Gastrocnemius medialis (tissue), 4 donors: Measurements from ENCODE around the gene TNFRSF6B. TPM values are rescaled to one million over a fixed set of nuclear protein-coding genes. Genes with fewer than 3 reads are reported as not detected.
"Not testable (repeated sequence)": the region's sequence is repeated elsewhere in the genome, so short reads cannot be mapped to it uniquely, and the experiment has no call there.

Source experiments
- ATAC-seq, 2 donors: fragments of 150-250 bp; one replicate each; pipeline ENCODE4 v1.9.1; 2016
- DNase-seq, 2 donors: peaks; one replicate each; pipeline ENCODE4 v3.0.0-alpha.2; 2019
- H3K27ac ChIP-seq, 4 donors: fragments of 200-600 bp; sonication (generic); 1 replicate in 1 of 4; 2 replicates in 3 of 4; pipeline ENCODE4 v1.5.1; 2016 to 2018; ENCODE audit warnings: mild to moderate bottlenecking in 2 of 4, moderate library complexity in 1 of 4
- H3K27me3 ChIP-seq, 3 donors: fragments of 200-600 bp; sonication (generic) in 2 of 3; 1 replicate in 1 of 3; 2 replicates in 2 of 3; pipeline versions ENCODE4 v1.5.1 to v1.6.0; 2016 to 2019; ENCODE audit warnings: mild to moderate bottlenecking in 1 of 3, moderate library complexity in 1 of 3
- H3K36me3 ChIP-seq, 2 donors: fragments of 200-600 bp; sonication (generic) in 1 of 2; one replicate each; pipeline ENCODE4 v1.5.1; 2017 to 2018
- H3K4me1 ChIP-seq, 2 donors: fragments of 200-600 bp; sonication (generic) in 1 of 2; one replicate each; pipeline ENCODE4 v1.5.1; 2016 to 2017; ENCODE audit warnings: mild to moderate bottlenecking in 2 of 2
- H3K4me3 ChIP-seq, 4 donors: fragments of 200-600 bp; sonication (generic) in 3 of 4; 1 replicate in 1 of 4; 2 replicates in 3 of 4; pipeline ENCODE4 v1.5.1; 2016 to 2019; ENCODE audit warnings: mild to moderate bottlenecking in 2 of 4
- H3K9me3 ChIP-seq, 3 donors: fragments of 200-600 bp; sonication (generic) in 2 of 3; 1 replicate in 1 of 3; 2 replicates in 2 of 3; pipeline ENCODE4 v1.5.1; 2016 to 2019
- POLR2A ChIP-seq, 2 donors: fragments of 450-650 bp; IDR thresholded peaks; one replicate each; pipeline ENCODE4 v1.6.1; 2017; ENCODE audit warnings: antibody characterized with exemption in 2 of 2, mild to moderate bottlenecking in 2 of 2, moderate library complexity in 2 of 2
- in situ Hi-C, 4 donors: fragments of 200-750 bp; cut with MboI; loops; one replicate each; pipeline versions ENCODE4 v1.15.0 to v1.8.0; 2017; ENCODE audit warnings: low sequenced_read_pairs in 4 of 4
- intact Hi-C: fragments of 100-400 bp; cut with DNase I; formaldehyde crosslinking; loops from one replicate; pipeline ENCODE4 v1.15.1; 2023; ENCODE audit warnings: low total_unique reads
- total RNA-seq, 4 donors: library from RNA; depleted of rRNA; stranded (reverse); fragments of >200 nt; gene quantifications; one replicate each; pipeline versions ENCODE4 v1.1.0 to v1.2.3, GENCODE V29; 2016
- TF ChIP-seq, protein P1 (sequence below), 5 experiments: fragments of 450-650 bp in 3 of 5; fragments of 200-600 bp in 2 of 5; sonication (generic) in 2 of 5; IDR thresholded peaks in 4 of 5; conservative IDR thresholded peaks in 1 of 5; 1 replicate in 4 of 5; 2 replicates in 1 of 5; pipeline ENCODE4 v1.5.1; 2016 to 2019; ENCODE audit warnings: antibody characterized with exemption in 5 of 5, mild to moderate bottlenecking in 3 of 5, moderate library complexity in 3 of 5

TNFRSF6B gene
- total RNA-seq, 4 donors from 2014 or later: 1.2 to 4.8 (median 3.1) TPM

DNA sequence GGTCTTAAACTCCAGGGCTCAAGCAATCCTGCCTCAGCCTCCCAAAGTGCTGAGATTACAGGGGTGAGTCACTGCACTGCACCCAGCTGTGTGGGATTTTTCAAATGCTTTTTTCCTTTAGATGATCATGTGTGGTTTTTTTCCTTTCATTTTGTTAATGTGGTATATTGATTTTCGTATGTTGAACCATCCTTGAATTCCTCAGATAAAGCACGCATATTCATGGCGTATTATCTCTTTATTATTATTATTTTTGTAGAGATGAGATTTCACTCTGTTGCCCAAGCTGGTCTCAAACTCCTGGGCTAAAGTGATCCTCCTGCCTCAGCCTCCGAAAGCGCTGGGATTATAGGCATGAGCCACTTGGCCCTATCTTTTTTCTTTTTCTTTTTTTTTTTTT lies 18.4 kb downstream of the TNFRSF6B start:
- in situ Hi-C loops: loop anchor here in 1 of 4 donors (10.0 kb wide), 1 partner anchor 60 kb away; the partner anchor contains the start of genes RTEL1 and STMN3
- TF ChIP-seq, protein P1, sequence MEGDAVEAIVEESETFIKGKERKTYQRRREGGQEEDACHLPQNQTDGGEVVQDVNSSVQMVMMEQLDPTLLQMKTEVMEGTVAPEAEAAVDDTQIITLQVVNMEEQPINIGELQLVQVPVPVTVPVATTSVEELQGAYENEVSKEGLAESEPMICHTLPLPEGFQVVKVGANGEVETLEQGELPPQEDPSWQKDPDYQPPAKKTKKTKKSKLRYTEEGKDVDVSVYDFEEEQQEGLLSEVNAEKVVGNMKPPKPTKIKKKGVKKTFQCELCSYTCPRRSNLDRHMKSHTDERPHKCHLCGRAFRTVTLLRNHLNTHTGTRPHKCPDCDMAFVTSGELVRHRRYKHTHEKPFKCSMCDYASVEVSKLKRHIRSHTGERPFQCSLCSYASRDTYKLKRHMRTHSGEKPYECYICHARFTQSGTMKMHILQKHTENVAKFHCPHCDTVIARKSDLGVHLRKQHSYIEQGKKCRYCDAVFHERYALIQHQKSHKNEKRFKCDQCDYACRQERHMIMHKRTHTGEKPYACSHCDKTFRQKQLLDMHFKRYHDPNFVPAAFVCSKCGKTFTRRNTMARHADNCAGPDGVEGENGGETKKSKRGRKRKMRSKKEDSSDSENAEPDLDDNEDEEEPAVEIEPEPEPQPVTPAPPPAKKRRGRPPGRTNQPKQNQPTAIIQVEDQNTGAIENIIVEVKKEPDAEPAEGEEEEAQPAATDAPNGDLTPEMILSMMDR (IDR thresholded peaks at IDR 0.05 in 4 of 5, conservative IDR thresholded peaks at IDR 0.05 in 1 of 5): no peak
- no peak for TF ChIP-seq POLR2A (IDR thresholded peaks at IDR 0.05)
- no peaks in the 10 kb centered on the region for H3K4me1 ChIP-seq
- DNase-seq (no peak), ATAC-seq (no peak)
- H3K27ac ChIP-seq: no peak overlapping the region
- no peaks in the 10 kb centered on the region for H3K9me3 ChIP-seq
- intact Hi-C loops: no loop called here
- H3K27me3 ChIP-seq: no peaks in the 10 kb centered on the region
- H3K36me3 ChIP-seq: peaks cover 0 to 65% of the 10 kb centered on the region in 2 donors
- no peak overlapping the region for H3K4me3 ChIP-seq

DNA sequence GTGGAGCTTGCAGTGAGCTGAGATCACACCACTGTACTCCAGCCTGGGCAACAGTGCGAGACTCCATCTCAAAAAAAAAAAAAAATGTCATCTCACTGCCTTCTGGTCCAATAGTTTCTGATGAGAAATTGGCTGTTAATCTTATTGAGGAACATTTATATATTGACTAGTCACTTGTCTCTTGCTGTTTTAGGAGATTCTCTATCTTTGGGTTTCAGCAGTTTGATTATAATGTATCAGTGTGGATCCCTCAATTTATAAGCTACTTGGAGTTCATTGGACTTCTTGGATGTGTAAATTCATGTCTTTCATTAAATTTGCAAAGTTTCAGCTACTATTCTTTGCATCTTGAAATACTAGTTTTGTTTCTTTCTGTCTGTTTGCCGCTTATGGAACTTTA lies 22.5 kb downstream of the TNFRSF6B start:
- intact Hi-C loops: no loop called here
- ATAC-seq (no peak), DNase-seq (no peak)
- Histone ChIP-seq H3K4me1 (no peaks in the 10 kb centered on the region), H3K4me3 (no peak overlapping the region), H3K9me3 (no peaks in the 10 kb centered on the region), H3K27me3 (no peaks in the 10 kb centered on the region), H3K27ac (no peak overlapping the region), H3K36me3 (peaks cover 0 to 60% of the 10 kb centered on the region in 2 donors)
- TF ChIP-seq, protein P1 (IDR thresholded peaks at IDR 0.05 in 4 of 5, conservative IDR thresholded peaks at IDR 0.05 in 1 of 5): no peak
- TF ChIP-seq POLR2A (IDR thresholded peaks at IDR 0.05): no peak
- in situ Hi-C loops: loop anchor here in 1 of 4 donors (10.0 kb wide), 1 partner anchor 64 kb away; the partner anchor contains the start of genes RTEL1 and STMN3

DNA sequence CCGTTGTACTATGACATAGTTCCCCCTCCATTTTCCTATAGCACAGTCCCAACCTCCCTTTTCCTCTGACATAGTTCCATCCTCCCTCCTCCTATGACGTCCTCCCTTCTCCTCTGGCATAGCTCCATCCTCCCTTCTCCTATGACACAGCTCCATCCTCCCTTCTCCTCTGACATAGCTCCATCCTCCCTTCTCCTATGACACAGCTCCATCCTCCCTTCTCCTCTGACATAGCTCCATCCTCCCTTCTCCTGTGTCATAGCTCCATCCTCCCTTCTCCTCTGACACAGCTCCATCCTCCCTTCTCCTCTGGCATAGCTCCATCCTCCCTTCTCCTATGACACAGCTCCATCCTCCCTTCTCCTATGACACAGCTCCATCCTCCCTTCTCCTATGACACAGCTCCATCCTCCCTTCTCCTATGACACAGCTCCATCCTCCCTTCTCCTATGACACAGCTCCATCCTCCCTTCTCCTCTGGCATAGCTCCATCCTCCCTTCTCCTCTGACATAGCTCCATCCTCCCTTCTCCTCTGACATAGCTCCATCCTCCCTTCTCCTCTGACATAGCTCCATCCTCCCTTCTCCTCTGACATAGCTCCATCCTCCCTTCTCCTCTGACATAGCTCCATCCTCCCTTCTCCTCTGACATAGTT lies 26.6 kb downstream of the TNFRSF6B start:
- H3K4me3 ChIP-seq, ATAC-seq: not testable (repeated sequence)
- peaks cover 0 to 40% of the 10 kb centered on the region in 2 donors for H3K36me3 ChIP-seq

DNA sequence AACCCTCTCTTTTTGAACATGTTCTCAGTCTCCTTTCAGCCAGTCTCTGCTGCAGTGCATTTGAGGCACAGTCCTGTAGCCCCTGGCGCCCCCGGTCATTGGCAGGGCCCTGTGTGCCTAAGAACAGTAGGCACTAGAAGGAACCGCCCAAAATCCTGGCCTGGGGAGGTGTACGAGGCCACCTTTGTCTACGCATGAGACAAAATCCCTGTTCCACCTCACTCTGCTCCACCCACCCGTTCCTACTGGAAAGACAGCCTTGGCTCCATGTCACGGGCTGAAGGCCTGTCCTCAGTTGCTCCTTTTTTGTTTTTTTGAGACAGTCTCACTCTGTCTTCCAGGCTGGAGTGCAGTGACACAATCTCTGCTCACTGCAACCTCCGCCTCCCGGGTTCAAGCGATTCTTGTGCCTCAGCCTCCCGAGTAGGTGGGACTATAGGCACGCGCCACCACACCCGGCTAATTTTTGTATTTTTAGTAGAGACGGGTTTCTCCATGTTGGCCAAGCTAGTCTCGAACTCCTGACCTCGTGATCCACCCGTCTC lies 33.8 kb downstream of the TNFRSF6B start:
- H3K27me3 ChIP-seq, H3K9me3 ChIP-seq, ATAC-seq, H3K27ac ChIP-seq, DNase-seq, H3K4me1 ChIP-seq, intact Hi-C loops, H3K4me3 ChIP-seq, in situ Hi-C loops: not testable (repeated sequence)
- H3K36me3 ChIP-seq: peaks cover 0 to 29% of the 10 kb centered on the region in 2 donors

More for the DNA sequence above, 26.6 kb downstream of the TNFRSF6B start:
- DNase-seq, H3K4me1 ChIP-seq, H3K27me3 ChIP-seq, H3K27ac ChIP-seq, H3K9me3 ChIP-seq, intact Hi-C loops, in situ Hi-C loops: not testable (repeated sequence)

DNA sequence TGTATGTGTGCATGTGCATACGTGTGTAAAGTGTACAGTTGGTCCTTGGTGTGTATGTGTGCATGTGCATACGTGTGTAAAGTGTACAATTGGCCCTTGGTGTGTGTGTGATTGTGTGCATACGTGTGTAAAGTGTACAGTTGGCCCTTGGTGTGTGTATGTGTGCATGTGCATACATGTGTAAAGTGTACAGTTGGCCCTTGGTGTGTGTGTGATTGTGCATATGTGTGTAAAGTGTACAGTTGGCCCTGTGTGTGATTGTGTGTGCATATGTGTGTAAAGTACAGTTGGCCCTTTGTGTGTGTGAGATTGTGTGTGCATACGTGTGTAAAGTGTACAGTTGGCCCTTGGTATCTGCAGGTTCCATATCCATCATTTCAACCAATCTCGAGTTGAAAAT lies 35.0 kb downstream of the TNFRSF6B start:
- Histone ChIP-seq H3K4me3 (no peak overlapping the region), H3K4me1 (no peaks in the 10 kb centered on the region), H3K27ac (no peak overlapping the region), H3K9me3 (no peaks in the 10 kb centered on the region), H3K27me3 (no peaks in the 10 kb centered on the region), H3K36me3 (peaks cover 0 to 35% of the 10 kb centered on the region in 2 donors)
- DNase-seq (no peak), ATAC-seq (no peak)
- intact Hi-C loops (no loop called here), in situ Hi-C loops (no loop called here)
- TF ChIP-seq POLR2A (IDR thresholded peaks at IDR 0.05): no peak
- TF ChIP-seq, protein P1 (IDR thresholded peaks at IDR 0.05 in 4 of 5, conservative IDR thresholded peaks at IDR 0.05 in 1 of 5): no peak
